BJ (cell line): ENCODE data around the gene EMX2. TPM values are rescaled to one million over a fixed set of nuclear protein-coding genes. Genes with fewer than 3 reads are reported as not detected.

Source experiments
- CTCF ChIA-PET: fragments of 350-600 bp; formaldehyde crosslinking; extraction: SDS; loops from one replicate; lab custom pipeline; 2021; ENCODE audit warnings: antibody characterized with exemption, inconsistent platforms; lab: Yijun Ruan, JAX
- POLR2A ChIA-PET: fragments of 300-600 bp; sonication (Branson Sonifier 250); formaldehyde crosslinking; extraction: SDS; loops from one replicate; lab custom pipeline; 2021; ENCODE audit warnings: antibody characterized with exemption; lab: Charles Lee
- DNase-seq: peaks from one replicate; pipeline ENCODE4 v3.0.0-alpha.2; 2011; ENCODE audit warnings: low read depth
- H3K27me3 ChIP-seq: 2 replicates; pipeline ENCODE4 v1.6.0; 2011; ENCODE audit warnings: low read length; ENCODE audit not compliant: control insufficient read depth, insufficient read depth
- H3K36me3 ChIP-seq: 2 replicates; pipeline ENCODE4 v1.5.1; 2011; ENCODE audit warnings: low read length; ENCODE audit not compliant: control insufficient read depth, insufficient read depth
- H3K4me3 ChIP-seq: 2 replicates; pipeline ENCODE4 v1.5.1; 2011; ENCODE audit warnings: low read depth, mild to moderate bottlenecking, control low read depth, low read length
- CTCF ChIP-seq: IDR thresholded peaks from 2 replicates; pipeline ENCODE4 v1.5.1; 2011; ENCODE audit warnings: low read depth, mild to moderate bottlenecking, control low read depth, inconsistent platforms, low read length, moderate library complexity; ENCODE audit not compliant: insufficient read depth
- polyA plus RNA-seq: library from polyadenylated mRNA; depleted of rRNA; stranded (reverse); fragments of >200 nt; gene quantifications from 2 replicates; pipeline ENCODE4 v1.2.3, GENCODE V29; 2011

The EMX2 gene
- polyA plus RNA-seq, 1 experiment: 0.31 TPM

GRCh38 chr10:117544004-117544701 is 1.6 kb downstream of the EMX2 start:
- Histone ChIP-seq H3K4me3 (peak overlapping the region; percentile 54), H3K36me3 (no peaks in the 10 kb centered on the region), H3K27me3 (peaks cover 41% of the 10 kb centered on the region)
- POLR2A ChIA-PET: no interaction called here
- DNase-seq: no peak
- TF ChIP-seq CTCF: no peak
- CTCF ChIA-PET: interaction anchor here (0.5 to 1.4 kb wide), 2 partner anchors 41 to 245 kb away, joined by 3 read pairs; no protein-coding TSS in a partner anchor

DNA sequence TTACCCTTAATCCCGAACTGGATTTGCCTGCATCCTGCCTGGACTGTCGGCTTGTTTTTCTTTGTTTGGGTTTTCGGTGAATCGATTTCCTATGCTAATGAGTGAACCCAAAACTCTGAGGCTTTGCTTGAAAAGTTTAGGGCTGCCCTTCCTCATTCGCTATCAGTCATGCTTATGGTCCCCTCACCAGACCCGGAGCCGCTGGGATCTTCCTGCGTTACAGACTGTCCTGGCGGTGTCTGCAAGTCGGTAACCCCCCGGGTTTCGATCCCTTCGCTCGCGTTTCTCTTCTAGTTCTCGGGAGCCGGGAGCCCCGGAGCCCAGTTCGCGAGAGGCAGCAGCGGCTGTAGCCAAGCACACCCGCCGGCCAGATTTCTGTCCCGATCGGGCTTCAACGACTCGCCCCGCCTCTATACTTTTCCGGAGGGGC is 2.2 kb downstream of the EMX2 start:
- no peak for TF ChIP-seq CTCF
- DNase-seq: no peak
- H3K27me3 ChIP-seq: peaks cover 39% of the 10 kb centered on the region
- ChIA-PET POLR2A (no interaction called here), CTCF (no interaction called here)
- H3K4me3 ChIP-seq: peak overlapping the region; percentile 54
- no peaks in the 10 kb centered on the region for H3K36me3 ChIP-seq

- H3K27me3 ChIP-seq: peaks cover 39% of the 10 kb centered on the region
- ChIA-PET POLR2A (no interaction called here), CTCF (interaction anchor here (0.8 kb wide), 1 partner anchor 46 kb away, joined by 3 read pairs; no protein-coding TSS in a partner anchor)
- no peaks in the 10 kb centered on the region for H3K36me3 ChIP-seq
- peak overlapping the region; percentile 54 for H3K4me3 ChIP-seq
- no peak for TF ChIP-seq CTCF
- no peak for DNase-seq
Measured at GRCh38 chr10:117545141-117546019, 2.8 kb downstream of the EMX2 start.

- no peak for TF ChIP-seq CTCF
- ChIA-PET POLR2A (no interaction called here), CTCF (interaction anchor here (0.6 to 0.8 kb wide), 2 partner anchors 46 to 88 kb away, joined by 3 to 4 read pairs; no protein-coding TSS in a partner anchor)
- DNase-seq: no peak
- Histone ChIP-seq H3K27me3 (peaks cover 35% of the 10 kb centered on the region), H3K4me3 (no peak overlapping the region), H3K36me3 (no peaks in the 10 kb centered on the region)
Measured at GRCh38 chr10:117546020-117546580, 3.6 kb downstream of the EMX2 start.
